Thoracic aorta (tissue), 2 donors: ENCODE data around the gene SCN3B. TPM values are rescaled to one million over a fixed set of nuclear protein-coding genes. Genes with fewer than 3 reads are reported as not detected.
"Not testable (repeated sequence)": the region's sequence is repeated elsewhere in the genome, so short reads cannot be mapped to it uniquely, and the experiment has no call there.

Source experiments
- ATAC-seq: fragments of 150-250 bp; one replicate; pipeline ENCODE4 v1.8.0; 2017; ENCODE audit warnings: low read depth; ENCODE audit not compliant: insufficient number of reproducible peaks, low FRiP score
- DNase-seq: peaks from one replicate; pipeline ENCODE4 v3.0.0-alpha.2; 2020; ENCODE audit warnings: low spot score
- H3K27ac ChIP-seq, 2 donors: fragments of 200-600 bp; sonication (generic); 1 replicate in 1 of 2; 2 replicates in 1 of 2; pipeline ENCODE4 v1.5.1; 2016; ENCODE audit warnings: mild to moderate bottlenecking in 2 of 2, moderate library complexity in 2 of 2
- H3K27me3 ChIP-seq: fragments of 200-600 bp; sonication (generic); replicated peaks from 2 replicates; pipeline ENCODE4 v1.6.0; 2016; ENCODE audit warnings: mild to moderate bottlenecking; ENCODE audit not compliant: insufficient read depth
- H3K36me3 ChIP-seq: fragments of 200-600 bp; sonication (generic); one replicate; pipeline ENCODE4 v1.5.1; 2016
- H3K4me1 ChIP-seq, 2 donors: fragments of 200-600 bp; sonication (generic); 1 replicate in 1 of 2; 2 replicates in 1 of 2; pipeline versions ENCODE4 v1.5.1 to v1.6.0; 2016; ENCODE audit warnings: low read depth in 2 of 2, mild to moderate bottlenecking in 1 of 2; ENCODE audit not compliant: control insufficient read depth in 1 of 2
- H3K4me3 ChIP-seq: fragments of 200-600 bp; sonication (generic); 2 replicates; pipeline ENCODE4 v1.5.1; 2016; ENCODE audit warnings: mild to moderate bottlenecking
- H3K9me3 ChIP-seq: fragments of 200-600 bp; sonication (generic); 2 replicates; pipeline ENCODE4 v1.5.1; 2016
- total RNA-seq, 2 donors: library from RNA; depleted of rRNA; stranded (reverse); fragments of >200 nt; gene quantifications; one replicate each; pipeline versions ENCODE4 v1.1.0 to v1.2.3, GENCODE V29; 2016
- TF ChIP-seq, protein P1 (sequence below): fragments of 200-600 bp; sonication (generic); IDR thresholded peaks from one replicate; pipeline ENCODE4 v1.5.1; 2019; ENCODE audit warnings: antibody characterized with exemption

SCN3B gene
- total RNA-seq, 2 donors from 2014 or later = 0.35 TPM; not detected in 1

DNA sequence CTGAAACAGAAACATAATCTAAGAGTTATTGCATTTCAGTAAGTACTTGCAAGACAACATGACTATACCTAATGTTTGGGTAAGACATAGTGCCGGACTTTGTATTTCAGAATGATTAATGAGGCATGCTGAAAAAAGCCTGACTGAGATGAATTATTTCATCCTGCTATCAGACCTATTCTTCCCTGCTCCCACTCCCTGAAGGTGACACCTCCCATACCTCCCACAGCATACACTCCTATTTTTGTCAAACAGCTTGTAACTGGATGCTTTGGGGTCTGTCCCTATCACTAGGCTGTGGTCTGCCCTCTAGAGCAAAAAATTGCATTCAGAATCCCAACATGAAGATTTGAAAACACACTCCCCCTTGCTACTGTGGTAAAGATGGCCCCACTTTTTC, 10.9 kb upstream of the SCN3B start:
- DNase-seq (no peak), ATAC-seq (no peak)
- Histone ChIP-seq H3K36me3 (no peaks in the 10 kb centered on the region), H3K4me3 (no peak overlapping the region), H3K9me3 (no peaks in the 10 kb centered on the region), H3K27ac (no peak overlapping the region), H3K4me1 (no peaks in the 10 kb centered on the region), H3K27me3 (no peaks in the 10 kb centered on the region)
- TF ChIP-seq, protein P1, sequence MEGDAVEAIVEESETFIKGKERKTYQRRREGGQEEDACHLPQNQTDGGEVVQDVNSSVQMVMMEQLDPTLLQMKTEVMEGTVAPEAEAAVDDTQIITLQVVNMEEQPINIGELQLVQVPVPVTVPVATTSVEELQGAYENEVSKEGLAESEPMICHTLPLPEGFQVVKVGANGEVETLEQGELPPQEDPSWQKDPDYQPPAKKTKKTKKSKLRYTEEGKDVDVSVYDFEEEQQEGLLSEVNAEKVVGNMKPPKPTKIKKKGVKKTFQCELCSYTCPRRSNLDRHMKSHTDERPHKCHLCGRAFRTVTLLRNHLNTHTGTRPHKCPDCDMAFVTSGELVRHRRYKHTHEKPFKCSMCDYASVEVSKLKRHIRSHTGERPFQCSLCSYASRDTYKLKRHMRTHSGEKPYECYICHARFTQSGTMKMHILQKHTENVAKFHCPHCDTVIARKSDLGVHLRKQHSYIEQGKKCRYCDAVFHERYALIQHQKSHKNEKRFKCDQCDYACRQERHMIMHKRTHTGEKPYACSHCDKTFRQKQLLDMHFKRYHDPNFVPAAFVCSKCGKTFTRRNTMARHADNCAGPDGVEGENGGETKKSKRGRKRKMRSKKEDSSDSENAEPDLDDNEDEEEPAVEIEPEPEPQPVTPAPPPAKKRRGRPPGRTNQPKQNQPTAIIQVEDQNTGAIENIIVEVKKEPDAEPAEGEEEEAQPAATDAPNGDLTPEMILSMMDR = no peak

DNA sequence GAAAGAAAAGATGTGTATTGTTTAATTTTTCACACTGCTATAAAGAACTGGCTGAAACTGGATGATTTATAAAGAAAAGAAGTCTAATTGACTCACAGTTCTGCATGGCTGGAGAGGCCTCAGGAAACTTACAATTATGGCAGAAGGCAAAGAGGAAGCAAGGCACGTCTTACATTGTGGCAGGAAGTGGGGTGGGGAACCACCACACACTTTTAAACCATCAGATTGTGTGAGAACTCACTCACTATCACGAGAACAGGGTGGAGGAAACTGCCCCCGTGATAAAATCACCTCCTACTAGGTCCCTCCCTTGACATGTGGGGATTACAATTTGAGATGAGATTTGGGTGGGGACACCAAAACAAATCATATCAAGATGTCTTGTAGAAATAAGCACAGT, 5.5 kb upstream of the SCN3B start:
- not testable (repeated sequence) for H3K4me3 ChIP-seq, H3K27me3 ChIP-seq, H3K36me3 ChIP-seq, ATAC-seq, DNase-seq, H3K27ac ChIP-seq, H3K9me3 ChIP-seq, H3K4me1 ChIP-seq

DNA sequence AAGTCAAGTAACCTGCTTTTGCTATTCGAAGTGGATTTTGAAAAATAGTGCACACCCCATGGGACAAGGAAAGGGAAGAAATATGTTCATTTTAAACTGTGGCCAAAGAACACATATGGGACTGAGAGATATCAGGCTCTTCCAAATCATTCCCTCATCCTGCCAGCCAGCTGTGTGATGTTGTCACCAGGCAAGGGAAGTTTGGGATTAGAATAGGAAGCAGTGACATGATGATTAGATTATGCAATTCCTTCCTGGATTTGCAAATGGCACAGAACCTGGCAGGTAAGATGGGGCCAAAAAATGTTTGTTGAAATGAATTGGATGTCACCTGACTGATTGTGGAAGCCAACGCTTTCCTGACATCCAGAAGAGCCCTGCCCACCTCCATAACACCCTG, 4.9 kb upstream of the SCN3B start:
- no peaks in the 10 kb centered on the region for H3K27me3 ChIP-seq
- H3K4me1 ChIP-seq = peaks cover 4 to 6% of the 10 kb centered on the region in 2 donors
- H3K4me3 ChIP-seq = no peak overlapping the region
- no peak overlapping the region for H3K27ac ChIP-seq
- H3K9me3 ChIP-seq = no peaks in the 10 kb centered on the region
- ATAC-seq = no peak
- no peak for DNase-seq
- no peaks in the 10 kb centered on the region for H3K36me3 ChIP-seq
- TF ChIP-seq, protein P1 = no peak

DNA sequence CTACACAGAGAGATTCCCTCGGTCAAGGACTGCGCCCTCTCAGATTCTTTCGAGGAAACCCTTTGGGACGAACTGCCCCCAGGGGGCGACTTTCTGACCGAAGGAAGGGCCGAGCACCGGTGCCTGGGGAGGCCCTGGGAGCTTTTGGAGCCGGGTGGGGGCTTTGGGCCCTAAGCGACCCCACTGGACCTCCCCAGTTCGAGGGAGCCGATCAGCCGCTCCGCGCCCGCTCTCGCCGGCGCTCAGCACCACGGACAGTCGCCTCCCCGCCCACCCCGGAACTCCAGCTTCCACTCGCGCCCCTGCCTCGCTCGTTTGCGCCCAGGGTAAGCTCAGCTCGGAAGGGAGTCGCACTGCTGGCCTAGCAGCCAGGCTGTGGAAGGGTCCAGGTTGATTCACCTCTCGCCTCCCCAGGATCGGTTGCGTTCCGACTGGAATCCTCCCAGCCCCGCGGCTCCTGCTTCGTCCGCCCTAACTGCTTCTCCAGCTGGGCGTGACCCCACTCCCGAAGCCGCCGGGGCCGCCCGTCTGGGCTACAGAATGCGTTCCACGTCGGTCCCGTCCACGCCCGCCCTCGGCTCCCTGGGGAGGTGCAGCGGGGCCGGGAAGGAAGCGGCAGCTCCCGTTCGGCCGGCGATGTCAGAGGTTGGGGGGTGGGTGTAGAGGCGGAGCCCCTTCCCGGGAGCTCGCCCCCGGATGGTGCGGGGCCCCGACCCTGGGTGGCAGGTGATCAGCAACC, 428 bp downstream of the SCN3B start:
- Histone ChIP-seq H3K9me3 (no peaks in the 10 kb centered on the region), H3K4me3 (peak overlapping the region; percentile 70), H3K36me3 (no peaks in the 10 kb centered on the region), H3K27me3 (no peaks in the 10 kb centered on the region), H3K4me1 (peaks cover 6 to 8% of the 10 kb centered on the region in 2 donors), H3K27ac (no peak overlapping the region)
- no peak for DNase-seq
- TF ChIP-seq, protein P1 = no peak
- ATAC-seq = no peak

DNA sequence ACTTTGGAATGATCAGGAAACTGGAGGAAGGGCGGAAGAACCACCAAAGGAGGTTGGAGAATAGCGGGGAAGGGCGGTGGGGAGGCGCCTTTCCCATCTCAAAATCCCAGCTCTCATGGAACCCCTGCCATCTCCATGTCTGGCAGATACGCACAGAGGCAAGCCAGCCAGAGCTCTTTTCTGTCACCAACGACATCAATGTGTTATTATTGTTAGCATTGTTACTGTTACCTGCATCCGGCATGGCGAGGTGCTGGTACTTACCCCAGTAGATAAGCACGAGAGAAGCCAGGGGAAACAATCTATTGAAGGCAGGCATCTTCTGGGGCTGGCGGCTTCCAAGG, 969 bp downstream of the SCN3B start:
- Histone ChIP-seq H3K9me3 (no peaks in the 10 kb centered on the region), H3K4me1 (peaks cover 6 to 8% of the 10 kb centered on the region in 2 donors), H3K36me3 (no peaks in the 10 kb centered on the region), H3K4me3 (peak overlapping the region; percentile 70), H3K27me3 (no peaks in the 10 kb centered on the region), H3K27ac (no peak overlapping the region)
- DNase-seq (no peak), ATAC-seq (no peak)
- TF ChIP-seq, protein P1 = no peak

DNA sequence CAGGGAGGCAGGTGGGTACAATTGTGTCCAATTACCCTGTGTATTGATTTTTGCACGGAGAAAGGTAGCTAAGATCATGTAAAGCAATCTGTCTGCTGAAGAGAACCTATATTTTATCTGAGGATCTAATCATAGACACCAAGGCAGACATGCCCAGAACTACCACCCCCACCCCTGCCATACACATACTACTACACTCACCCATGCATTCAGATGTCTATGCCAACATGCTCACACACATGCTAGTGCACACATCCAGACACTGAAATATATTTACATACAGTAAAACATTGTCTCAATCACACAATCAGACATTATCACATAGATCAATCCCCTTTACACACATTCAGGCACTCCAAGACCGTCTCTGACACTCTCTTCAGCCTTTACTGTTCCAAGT, 1.8 kb downstream of the SCN3B start:
- H3K36me3 ChIP-seq = no peaks in the 10 kb centered on the region
- TF ChIP-seq, protein P1 = no peak
- H3K9me3 ChIP-seq = no peaks in the 10 kb centered on the region
- peaks cover 6 to 8% of the 10 kb centered on the region in 2 donors for H3K4me1 ChIP-seq
- no peaks in the 10 kb centered on the region for H3K27me3 ChIP-seq
- no peak for DNase-seq
- ATAC-seq = no peak
- H3K27ac ChIP-seq = no peak overlapping the region
- H3K4me3 ChIP-seq = no peak overlapping the region
